ENCODE measurements around the gene WNT6. TPM values are rescaled to one million over a fixed set of nuclear protein-coding genes. Genes with fewer than 3 reads are reported as not detected.

WNT6 gene
- total RNA-seq, 1 donor from 2014 or later, result 2.6 TPM

GRCh38 chr2:218865396-218865795 is 5.8 kb downstream of the WNT6 start:
- no peaks in the 10 kb centered on the region for H3K4me1 ChIP-seq (ENCODE audit: insufficient read depth, low read length)
- H2AFZ ChIP-seq (ENCODE audit: low read depth, low read length), result no peak overlapping the region
- DNase-seq (ENCODE audit: low read depth) (no peak), FAIRE-seq (no peak)
- Mint-ChIP-seq H3K4me3 (ENCODE audit: unreplicated experiment) (no peak overlapping the region), H3K9me3 (ENCODE audit: unreplicated experiment) (peaks cover 5% of the 10 kb centered on the region), H3K27ac (ENCODE audit: unreplicated experiment) (no peak overlapping the region), H3K4me1 (ENCODE audit: low read depth, unreplicated experiment) (peaks cover 2% of the 10 kb centered on the region), H3K36me3 (ENCODE audit: low read depth, unreplicated experiment) (peaks cover 2% of the 10 kb centered on the region), H3K27me3 (ENCODE audit: low read depth, unreplicated experiment) (peaks cover 85% of the 10 kb centered on the region)
- no peaks in the 10 kb centered on the region for H3K36me3 ChIP-seq (ENCODE audit: insufficient read depth, low read length)
- no peak overlapping the region for H3K4me3 ChIP-seq (ENCODE audit: insufficient read depth, low read depth, low read length)
- H3K27ac ChIP-seq (ENCODE audit: low read depth, low read length), result no peak overlapping the region
- H3K27me3 ChIP-seq (ENCODE audit: insufficient read depth, low read length), result peaks cover 56% of the 10 kb centered on the region
- H3K79me2 ChIP-seq (ENCODE audit: insufficient read depth, low read length), result no peaks in the 10 kb centered on the region
- H4K20me1 ChIP-seq (ENCODE audit: insufficient read depth, low read length), result peaks cover 8% of the 10 kb centered on the region
- no peak for TF ChIP-seq EZH2 (IDR thresholded peaks at IDR 0.05; ENCODE audit: insufficient read depth, low read length)
- TF ChIP-seq CTCF (IDR thresholded peaks at IDR 0.05; ENCODE audit: insufficient read depth, low read depth, low read length), result no peak
- no peak overlapping the region for H3K4me2 ChIP-seq (ENCODE audit: low read length)
- no peak overlapping the region for H3K9ac ChIP-seq (ENCODE audit: low read length)
- no peaks in the 10 kb centered on the region for H3K9me3 ChIP-seq (ENCODE audit: insufficient read depth, low read depth, low read length)

- Mint-ChIP-seq H3K36me3 (ENCODE audit: low read depth, unreplicated experiment) (peaks cover 2% of the 10 kb centered on the region), H3K27ac (ENCODE audit: unreplicated experiment) (no peak overlapping the region), H3K9me3 (ENCODE audit: unreplicated experiment) (peaks cover 8% of the 10 kb centered on the region), H3K4me3 (ENCODE audit: unreplicated experiment) (no peak overlapping the region), H3K4me1 (ENCODE audit: low read depth, unreplicated experiment) (no peaks in the 10 kb centered on the region), H3K27me3 (ENCODE audit: low read depth, unreplicated experiment) (peaks cover 86% of the 10 kb centered on the region)
- H3K27me3 ChIP-seq (ENCODE audit: insufficient read depth, low read length), result peaks cover 56% of the 10 kb centered on the region
- no peaks in the 10 kb centered on the region for H3K79me2 ChIP-seq (ENCODE audit: insufficient read depth, low read length)
- H3K4me3 ChIP-seq (ENCODE audit: insufficient read depth, low read depth, low read length), result no peak overlapping the region
- TF ChIP-seq EZH2 (IDR thresholded peaks at IDR 0.05; ENCODE audit: insufficient read depth, low read length) (no peak), CTCF (IDR thresholded peaks at IDR 0.05; ENCODE audit: insufficient read depth, low read depth, low read length) (no peak)
- DNase-seq (ENCODE audit: low read depth) (no peak), FAIRE-seq (no peak)
- peaks cover 8% of the 10 kb centered on the region for H4K20me1 ChIP-seq (ENCODE audit: insufficient read depth, low read length)
- H3K27ac ChIP-seq (ENCODE audit: low read depth, low read length), result no peak overlapping the region
- no peak overlapping the region for H3K9ac ChIP-seq (ENCODE audit: low read length)
- no peak overlapping the region for H3K4me2 ChIP-seq (ENCODE audit: low read length)
- H3K4me1 ChIP-seq (ENCODE audit: insufficient read depth, low read length), result no peaks in the 10 kb centered on the region
- no peaks in the 10 kb centered on the region for H3K9me3 ChIP-seq (ENCODE audit: insufficient read depth, low read depth, low read length)
- no peaks in the 10 kb centered on the region for H3K36me3 ChIP-seq (ENCODE audit: insufficient read depth, low read length)
- no peak overlapping the region for H2AFZ ChIP-seq (ENCODE audit: low read depth, low read length)
Observed at GRCh38 chr2:218865999-218866398, 6.4 kb downstream of the WNT6 start.

- peaks cover 6% of the 10 kb centered on the region for H4K20me1 ChIP-seq (ENCODE audit: insufficient read depth, low read length)
- H3K27ac Mint-ChIP-seq (ENCODE audit: unreplicated experiment), result no peak overlapping the region
- H3K9me3 ChIP-seq (ENCODE audit: insufficient read depth, low read depth, low read length), result no peaks in the 10 kb centered on the region
- no peak overlapping the region for H3K4me3 Mint-ChIP-seq (ENCODE audit: unreplicated experiment)
- H3K9me3 Mint-ChIP-seq (ENCODE audit: unreplicated experiment), result peaks cover 10% of the 10 kb centered on the region
- H3K4me1 Mint-ChIP-seq (ENCODE audit: low read depth, unreplicated experiment), result no peaks in the 10 kb centered on the region
- no peak overlapping the region for H2AFZ ChIP-seq (ENCODE audit: low read depth, low read length)
- no peak overlapping the region for H3K9ac ChIP-seq (ENCODE audit: low read length)
- no peak overlapping the region for H3K27ac ChIP-seq (ENCODE audit: low read depth, low read length)
- H3K27me3 ChIP-seq (ENCODE audit: insufficient read depth, low read length), result peaks cover 62% of the 10 kb centered on the region
- no peak for DNase-seq (ENCODE audit: low read depth)
- no peaks in the 10 kb centered on the region for H3K4me1 ChIP-seq (ENCODE audit: insufficient read depth, low read length)
- H3K36me3 ChIP-seq (ENCODE audit: insufficient read depth, low read length), result no peaks in the 10 kb centered on the region
- no peaks in the 10 kb centered on the region for H3K79me2 ChIP-seq (ENCODE audit: insufficient read depth, low read length)
- H3K36me3 Mint-ChIP-seq (ENCODE audit: low read depth, unreplicated experiment), result peaks cover 2% of the 10 kb centered on the region
- peaks cover 84% of the 10 kb centered on the region for H3K27me3 Mint-ChIP-seq (ENCODE audit: low read depth, unreplicated experiment)
- no peak for TF ChIP-seq EZH2 (IDR thresholded peaks at IDR 0.05; ENCODE audit: insufficient read depth, low read length)
- TF ChIP-seq CTCF (IDR thresholded peaks at IDR 0.05; ENCODE audit: insufficient read depth, low read depth, low read length), result no peak
- FAIRE-seq, result no peak
- H3K4me3 ChIP-seq (ENCODE audit: insufficient read depth, low read depth, low read length), result no peak overlapping the region
- no peak overlapping the region for H3K4me2 ChIP-seq (ENCODE audit: low read length)
Observed at GRCh38 chr2:218867900-218868299, 8.3 kb downstream of the WNT6 start.
